Measurements from ENCODE around the gene CHST9. TPM values are rescaled to one million over a fixed set of nuclear protein-coding genes. Genes with fewer than 3 reads are reported as not detected.
A peak's percentile ranks its signal among the peaks of the same experiment; 100 is the strongest.
"Not testable (repeated sequence)": the region's sequence is repeated elsewhere in the genome, so short reads cannot be mapped to it uniquely, and the experiment has no call there.

CHST9 gene
- total RNA-seq, 1 donor, result not detected

GRCh38 chr18:27109451-27109850, 75.7 kb downstream of the CHST9 start:
- no peak for DNase-seq (ENCODE audit: low read depth in 2 of 3, low spot score in 2 of 3)

- no peak for DNase-seq (ENCODE audit: low read depth in 2 of 3, low spot score in 2 of 3)
Measured at GRCh38 chr18:27108842-27109241, 76.3 kb downstream of the CHST9 start.

GRCh38 chr18:27104743-27105142, 80.4 kb downstream of the CHST9 start:
- DNase-seq (ENCODE audit: low read depth in 2 of 3, low spot score in 2 of 3), result no peak

- no peak for DNase-seq (ENCODE audit: low read depth in 2 of 3, low spot score in 2 of 3)
Measured at GRCh38 chr18:27094621-27095020, 90.5 kb downstream of the CHST9 start.

- DNase-seq (ENCODE audit: low read depth in 2 of 3, low spot score in 2 of 3), result not testable (repeated sequence)
Measured at GRCh38 chr18:27093290-27093689, 91.8 kb downstream of the CHST9 start.

GRCh38 chr18:27081701-27082100, 103.4 kb downstream of the CHST9 start:
- DNase-seq (ENCODE audit: low read depth in 2 of 3, low spot score in 2 of 3), result no peak

- DNase-seq (ENCODE audit: low read depth in 2 of 3, low spot score in 2 of 3), result no peak
Measured at GRCh38 chr18:27075828-27076227, 109.3 kb downstream of the CHST9 start.

GRCh38 chr18:27073404-27073830, 111.7 kb downstream of the CHST9 start:
- no peak for DNase-seq (ENCODE audit: low read depth in 2 of 3, low spot score in 2 of 3)

GRCh38 chr18:27064673-27065072, 120.4 kb downstream of the CHST9 start:
- DNase-seq (ENCODE audit: low read depth in 2 of 3, low spot score in 2 of 3), result no peak

GRCh38 chr18:27062802-27063201, 122.3 kb downstream of the CHST9 start:
- no peak for DNase-seq (ENCODE audit: low read depth in 2 of 3, low spot score in 2 of 3)

- DNase-seq (ENCODE audit: low read depth in 2 of 3, low spot score in 2 of 3), result no peak
Measured at GRCh38 chr18:27061488-27062095, 123.5 kb downstream of the CHST9 start.

GRCh38 chr18:27057519-27058234, 127.4 kb downstream of the CHST9 start:
- DNase-seq (ENCODE audit: low read depth in 2 of 3, low spot score in 2 of 3), result no peak

- DNase-seq (ENCODE audit: low read depth in 2 of 3, low spot score in 2 of 3), result no peak
Measured at GRCh38 chr18:27054926-27055325, 130.2 kb downstream of the CHST9 start.

- DNase-seq (ENCODE audit: low read depth in 2 of 3, low spot score in 2 of 3), result no peak
Measured at GRCh38 chr18:27049969-27050368, 135.1 kb downstream of the CHST9 start.

- no peak for DNase-seq (ENCODE audit: low read depth in 2 of 3, low spot score in 2 of 3)
Measured at GRCh38 chr18:27045342-27045741, 139.8 kb downstream of the CHST9 start.

GRCh38 chr18:27042177-27042576, 142.9 kb downstream of the CHST9 start:
- no peak for DNase-seq (ENCODE audit: low read depth in 2 of 3, low spot score in 2 of 3)

GRCh38 chr18:27040796-27041195, 144.3 kb downstream of the CHST9 start:
- no peak for DNase-seq (ENCODE audit: low read depth in 2 of 3, low spot score in 2 of 3)

- no peak for DNase-seq (ENCODE audit: low read depth in 2 of 3, low spot score in 2 of 3)
Measured at GRCh38 chr18:27033722-27034121, 151.4 kb downstream of the CHST9 start.

GRCh38 chr18:27030421-27030820, 154.7 kb downstream of the CHST9 start:
- no peak for DNase-seq (ENCODE audit: low read depth in 2 of 3, low spot score in 2 of 3)

GRCh38 chr18:27022477-27022876, 162.6 kb downstream of the CHST9 start:
- no peak for DNase-seq (ENCODE audit: low read depth in 2 of 3, low spot score in 2 of 3)

GRCh38 chr18:27017901-27018500, 167.1 kb downstream of the CHST9 start:
- DNase-seq (ENCODE audit: low read depth in 2 of 3, low spot score in 2 of 3), result peak in 1 of 3 donors; percentile 5

- no peak for DNase-seq (ENCODE audit: low read depth in 2 of 3, low spot score in 2 of 3)
Measured at GRCh38 chr18:27014841-27015240, 170.3 kb downstream of the CHST9 start.

Measured in hematopoietic multipotent progenitor cell (in vitro differentiated cells).